K562 (cell line): ENCODE measurements around the gene ZMIZ1. TPM values are rescaled to one million over a fixed set of nuclear protein-coding genes. Genes with fewer than 3 reads are reported as not detected.

Source experiments
- CHD4 ChIP-seq: fragments of 200-600 bp; sonication (generic); IDR thresholded peaks from 3 replicates; pipeline ENCODE4 v1.6.1; 2012; ENCODE audit warnings: low read depth, mild to moderate bottlenecking, mixed read lengths, low read length, inconsistent platforms; ENCODE audit not compliant: insufficient read depth, insufficient replicate concordance, poor library complexity, severe bottlenecking
- CREM ChIP-seq: IDR thresholded peaks from 2 replicates; pipeline ENCODE4 v1.6.1; 2014; ENCODE audit warnings: antibody characterized with exemption, low read depth
- EGR1 ChIP-seq: fragments of 450-650 bp; conservative IDR thresholded peaks from 2 replicates; pipeline ENCODE4 v1.6.1; 2017; ENCODE audit warnings: mild to moderate bottlenecking
- FIP1L1 ChIP-seq: fragments of 200-400 bp; formaldehyde crosslinking; IDR thresholded peaks from 2 replicates; pipeline ENCODE4 v1.6.1; 2018; ENCODE audit warnings: mild to moderate bottlenecking, low read depth, low read length; ENCODE audit not compliant: poor library complexity, severe bottlenecking
- FOXK1 ChIP-seq: sonication (generic); formaldehyde crosslinking; IDR thresholded peaks from 2 replicates; pipeline ENCODE4 v1.8.0; 2022; ENCODE audit warnings: missing genetic modification reagents, mild to moderate bottlenecking, borderline replicate concordance
- HNRNPL ChIP-seq: fragments of 200-400 bp; formaldehyde crosslinking; IDR thresholded peaks from 2 replicates; pipeline ENCODE4 v1.6.1; 2017; ENCODE audit warnings: low read depth, mild to moderate bottlenecking, low read length
- MED1 ChIP-seq: sonication (generic); formaldehyde crosslinking; IDR thresholded peaks from 2 replicates; pipeline ENCODE4 v1.8.1; 2023; ENCODE audit warnings: missing genetic modification reagents, borderline replicate concordance
- MTA3 ChIP-seq: fragments of 450-650 bp; formaldehyde crosslinking; IDR thresholded peaks from 2 replicates; pipeline ENCODE4 v1.6.1; 2017; ENCODE audit warnings: mild to moderate bottlenecking, borderline replicate concordance
- PML ChIP-seq: IDR thresholded peaks from 2 replicates; pipeline ENCODE4 v1.6.1; 2012; ENCODE audit warnings: low read length, inconsistent platforms
- RAD21 ChIP-seq, 2 experiments: fragments of 250-450 bp in 1 of 2; fragments of 450-650 bp in 1 of 2; sonication (Bioruptor Pico) in 1 of 2; formaldehyde crosslinking in 1 of 2; IDR thresholded peaks in 1 of 2; conservative IDR thresholded peaks in 1 of 2; 2 replicates each; pipeline versions ENCODE4 v1.4.0 to v1.8.0; 2020 to 2022; ENCODE audit warnings: mild to moderate bottlenecking in 2 of 2, moderate library complexity in 1 of 2
- ZNF12 ChIP-seq: sonication (generic); formaldehyde crosslinking; IDR thresholded peaks from 2 replicates; pipeline ENCODE4 v1.4.0; 2020; ENCODE audit warnings: mild to moderate bottlenecking, missing genetic modification reagents
- polyA plus RNA-seq, 8 experiments: library from polyadenylated mRNA; depleted of rRNA in 4 of 8; stranded (reverse) in 5 of 8; unstranded in 3 of 8; fragments of >200 nt; fragmentation: Nextera tagmentation in 2 of 8; fragmentation: Illumina TruSeq in 1 of 8; extraction: Ambion mirVana in 2 of 8; extraction: Trizol in 1 of 8; gene quantifications; 2 replicates each; pipeline versions ENCODE4 v1.2.1 to v1.2.3, GENCODE V29; 2011 to 2014; ENCODE audit warnings: inconsistent platforms in 1 of 8, missing spikeins in 1 of 8
- total RNA-seq, 7 experiments: library from RNA; depleted of rRNA in 6 of 7; stranded (reverse); fragments of >200 nt in 6 of 7; fragmentation: Illumina TruSeq in 2 of 7; extraction: Trizol in 2 of 7; gene quantifications; 2 replicates each; pipeline versions ENCODE4 v1.2.1 to v1.2.3, GENCODE V29; 2011 to 2021; ENCODE audit warnings: low replicate concordance in 1 of 7
- TF ChIP-seq, protein P1 (sequence below): sonication (generic); formaldehyde crosslinking; IDR thresholded peaks from 2 replicates; pipeline ENCODE4 v1.4.0; 2020; ENCODE audit warnings: mild to moderate bottlenecking, missing genetic modification reagents
- TF ChIP-seq, protein P2 (sequence below), 2 experiments: fragments of 450-650 bp; IDR thresholded peaks; 2 replicates each; pipeline ENCODE4 v1.6.1; 2018; ENCODE audit warnings: mild to moderate bottlenecking in 2 of 2, low read depth in 1 of 2; ENCODE audit not compliant: partially characterized antibody in 2 of 2
- TF ChIP-seq, protein P3 (sequence below): fragments of 250-450 bp; sonication (Bioruptor Pico); IDR thresholded peaks from 2 replicates; pipeline ENCODE4 v1.5.0; 2021
- TF ChIP-seq, protein P4 (sequence below): fragments of 250-450 bp; sonication (Bioruptor Pico); IDR thresholded peaks from 2 replicates; pipeline ENCODE4 v1.5.0; 2022; ENCODE audit warnings: mild to moderate bottlenecking
- TF ChIP-seq, protein P5 (sequence below): fragments of 450-650 bp; IDR thresholded peaks from 2 replicates; pipeline ENCODE4 v1.6.1; 2016; ENCODE audit warnings: missing biosample characterization, missing genetic modification characterization

Gene ZMIZ1
- total and polyA plus RNA-seq, 9 of the 15 experiments (the other 6 are each of a cell fraction or from before 2014, with no cell fraction given) = 1.0 to 37.3 (median 4.3) TPM

DNA sequence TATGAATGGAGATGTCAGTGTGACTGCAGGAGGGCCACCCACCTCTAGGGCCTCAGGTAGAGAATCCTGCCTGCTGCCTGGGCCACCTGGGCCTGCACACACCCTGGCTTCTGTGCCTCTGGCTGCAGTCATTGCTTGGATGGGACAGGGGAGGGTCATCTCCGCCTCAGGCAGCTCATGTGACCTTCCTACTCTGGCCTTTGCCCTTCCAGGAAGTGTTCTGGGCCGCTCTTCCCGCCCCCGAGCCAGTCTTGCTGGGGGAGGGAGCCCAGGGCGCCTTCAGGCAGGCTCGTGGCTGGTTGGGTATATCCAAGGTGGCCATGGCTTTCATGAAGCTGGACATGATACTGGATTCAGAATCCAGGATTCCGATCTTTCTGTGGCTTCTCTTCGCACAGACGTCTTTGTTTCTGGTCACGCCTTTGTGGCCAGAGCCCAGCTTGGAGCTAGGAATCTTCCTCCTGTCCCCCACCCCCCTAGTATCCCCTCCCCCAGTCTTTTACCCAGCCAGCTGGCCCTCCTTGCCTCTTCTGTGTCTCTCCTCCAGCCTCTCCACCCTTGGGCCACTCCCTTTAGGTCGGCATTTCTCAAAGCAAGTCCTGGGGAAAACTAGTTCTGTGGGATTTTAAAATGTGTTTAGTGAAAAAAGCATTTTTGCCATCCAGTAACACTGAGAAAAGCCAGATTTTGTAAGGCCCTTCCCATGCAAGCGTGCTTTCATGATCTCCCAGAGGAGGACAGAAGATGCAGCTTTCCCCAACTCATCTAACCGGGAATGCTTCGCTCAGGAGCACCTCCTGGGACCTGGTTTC, 119.6 kb downstream of the ZMIZ1 start (continued):
- no peak for TF ChIP-seq PML
- TF ChIP-seq EGR1 = peak; percentile 80
- TF ChIP-seq, protein P1, sequence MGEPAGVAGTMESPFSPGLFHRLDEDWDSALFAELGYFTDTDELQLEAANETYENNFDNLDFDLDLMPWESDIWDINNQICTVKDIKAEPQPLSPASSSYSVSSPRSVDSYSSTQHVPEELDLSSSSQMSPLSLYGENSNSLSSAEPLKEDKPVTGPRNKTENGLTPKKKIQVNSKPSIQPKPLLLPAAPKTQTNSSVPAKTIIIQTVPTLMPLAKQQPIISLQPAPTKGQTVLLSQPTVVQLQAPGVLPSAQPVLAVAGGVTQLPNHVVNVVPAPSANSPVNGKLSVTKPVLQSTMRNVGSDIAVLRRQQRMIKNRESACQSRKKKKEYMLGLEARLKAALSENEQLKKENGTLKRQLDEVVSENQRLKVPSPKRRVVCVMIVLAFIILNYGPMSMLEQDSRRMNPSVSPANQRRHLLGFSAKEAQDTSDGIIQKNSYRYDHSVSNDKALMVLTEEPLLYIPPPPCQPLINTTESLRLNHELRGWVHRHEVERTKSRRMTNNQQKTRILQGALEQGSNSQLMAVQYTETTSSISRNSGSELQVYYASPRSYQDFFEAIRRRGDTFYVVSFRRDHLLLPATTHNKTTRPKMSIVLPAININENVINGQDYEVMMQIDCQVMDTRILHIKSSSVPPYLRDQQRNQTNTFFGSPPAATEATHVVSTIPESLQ = no peak
- TF ChIP-seq, protein P2, sequence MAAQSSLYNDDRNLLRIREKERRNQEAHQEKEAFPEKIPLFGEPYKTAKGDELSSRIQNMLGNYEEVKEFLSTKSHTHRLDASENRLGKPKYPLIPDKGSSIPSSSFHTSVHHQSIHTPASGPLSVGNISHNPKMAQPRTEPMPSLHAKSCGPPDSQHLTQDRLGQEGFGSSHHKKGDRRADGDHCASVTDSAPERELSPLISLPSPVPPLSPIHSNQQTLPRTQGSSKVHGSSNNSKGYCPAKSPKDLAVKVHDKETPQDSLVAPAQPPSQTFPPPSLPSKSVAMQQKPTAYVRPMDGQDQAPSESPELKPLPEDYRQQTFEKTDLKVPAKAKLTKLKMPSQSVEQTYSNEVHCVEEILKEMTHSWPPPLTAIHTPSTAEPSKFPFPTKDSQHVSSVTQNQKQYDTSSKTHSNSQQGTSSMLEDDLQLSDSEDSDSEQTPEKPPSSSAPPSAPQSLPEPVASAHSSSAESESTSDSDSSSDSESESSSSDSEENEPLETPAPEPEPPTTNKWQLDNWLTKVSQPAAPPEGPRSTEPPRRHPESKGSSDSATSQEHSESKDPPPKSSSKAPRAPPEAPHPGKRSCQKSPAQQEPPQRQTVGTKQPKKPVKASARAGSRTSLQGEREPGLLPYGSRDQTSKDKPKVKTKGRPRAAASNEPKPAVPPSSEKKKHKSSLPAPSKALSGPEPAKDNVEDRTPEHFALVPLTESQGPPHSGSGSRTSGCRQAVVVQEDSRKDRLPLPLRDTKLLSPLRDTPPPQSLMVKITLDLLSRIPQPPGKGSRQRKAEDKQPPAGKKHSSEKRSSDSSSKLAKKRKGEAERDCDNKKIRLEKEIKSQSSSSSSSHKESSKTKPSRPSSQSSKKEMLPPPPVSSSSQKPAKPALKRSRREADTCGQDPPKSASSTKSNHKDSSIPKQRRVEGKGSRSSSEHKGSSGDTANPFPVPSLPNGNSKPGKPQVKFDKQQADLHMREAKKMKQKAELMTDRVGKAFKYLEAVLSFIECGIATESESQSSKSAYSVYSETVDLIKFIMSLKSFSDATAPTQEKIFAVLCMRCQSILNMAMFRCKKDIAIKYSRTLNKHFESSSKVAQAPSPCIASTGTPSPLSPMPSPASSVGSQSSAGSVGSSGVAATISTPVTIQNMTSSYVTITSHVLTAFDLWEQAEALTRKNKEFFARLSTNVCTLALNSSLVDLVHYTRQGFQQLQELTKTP (IDR thresholded peaks at IDR 0.05; ENCODE audit: low read depth in 1 of 2, partially characterized antibody in 2 of 2) = no peak
- no peak for TF ChIP-seq MED1 (CRISPR knock-in tag)
- no peak for TF ChIP-seq FOXK1 (CRISPR knock-in tag)
- TF ChIP-seq HNRNPL = no peak
- no peak for TF ChIP-seq CREM
- TF ChIP-seq, protein P3, sequence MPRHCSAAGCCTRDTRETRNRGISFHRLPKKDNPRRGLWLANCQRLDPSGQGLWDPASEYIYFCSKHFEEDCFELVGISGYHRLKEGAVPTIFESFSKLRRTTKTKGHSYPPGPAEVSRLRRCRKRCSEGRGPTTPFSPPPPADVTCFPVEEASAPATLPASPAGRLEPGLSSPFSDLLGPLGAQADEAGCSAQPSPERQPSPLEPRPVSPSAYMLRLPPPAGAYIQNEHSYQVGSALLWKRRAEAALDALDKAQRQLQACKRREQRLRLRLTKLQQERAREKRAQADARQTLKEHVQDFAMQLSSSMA (CRISPR knock-in tag) = no peak
- TF ChIP-seq MTA3 = no peak; the same call in 1 of the 2 replicates
- no peak for TF ChIP-seq ZNF12 (CRISPR knock-in tag)
- TF ChIP-seq, protein P4, sequence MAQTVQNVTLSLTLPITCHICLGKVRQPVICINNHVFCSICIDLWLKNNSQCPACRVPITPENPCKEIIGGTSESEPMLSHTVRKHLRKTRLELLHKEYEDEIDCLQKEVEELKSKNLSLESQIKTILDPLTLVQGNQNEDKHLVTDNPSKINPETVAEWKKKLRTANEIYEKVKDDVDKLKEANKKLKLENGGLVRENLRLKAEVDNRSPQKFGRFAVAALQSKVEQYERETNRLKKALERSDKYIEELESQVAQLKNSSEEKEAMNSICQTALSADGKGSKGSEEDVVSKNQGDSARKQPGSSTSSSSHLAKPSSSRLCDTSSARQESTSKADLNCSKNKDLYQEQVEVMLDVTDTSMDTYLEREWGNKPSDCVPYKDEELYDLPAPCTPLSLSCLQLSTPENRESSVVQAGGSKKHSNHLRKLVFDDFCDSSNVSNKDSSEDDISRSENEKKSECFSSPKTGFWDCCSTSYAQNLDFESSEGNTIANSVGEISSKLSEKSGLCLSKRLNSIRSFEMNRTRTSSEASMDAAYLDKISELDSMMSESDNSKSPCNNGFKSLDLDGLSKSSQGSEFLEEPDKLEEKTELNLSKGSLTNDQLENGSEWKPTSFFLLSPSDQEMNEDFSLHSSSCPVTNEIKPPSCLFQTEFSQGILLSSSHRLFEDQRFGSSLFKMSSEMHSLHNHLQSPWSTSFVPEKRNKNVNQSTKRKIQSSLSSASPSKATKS = no peak
- no peak for TF ChIP-seq FIP1L1
- TF ChIP-seq CHD4 = no peak
- TF ChIP-seq RAD21 (CRISPR knock-in tag; conservative IDR thresholded peaks at IDR 0.05 in 1 of 2, IDR thresholded peaks at IDR 0.05 in 1 of 2) = peak in 1 of 2 experiments; percentile 28; a peak in 2 of 4 replicates
- TF ChIP-seq, protein P5, sequence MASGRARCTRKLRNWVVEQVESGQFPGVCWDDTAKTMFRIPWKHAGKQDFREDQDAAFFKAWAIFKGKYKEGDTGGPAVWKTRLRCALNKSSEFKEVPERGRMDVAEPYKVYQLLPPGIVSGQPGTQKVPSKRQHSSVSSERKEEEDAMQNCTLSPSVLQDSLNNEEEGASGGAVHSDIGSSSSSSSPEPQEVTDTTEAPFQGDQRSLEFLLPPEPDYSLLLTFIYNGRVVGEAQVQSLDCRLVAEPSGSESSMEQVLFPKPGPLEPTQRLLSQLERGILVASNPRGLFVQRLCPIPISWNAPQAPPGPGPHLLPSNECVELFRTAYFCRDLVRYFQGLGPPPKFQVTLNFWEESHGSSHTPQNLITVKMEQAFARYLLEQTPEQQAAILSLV (tag) = no peak
